HG02938 (cell line): ENCODE measurements around the gene FXR2.

ENCODE experiments used
- ATAC-seq: cut with Tn5 transposase; IDR thresholded peaks from one replicate; pipeline ENCODE4 v1.9.1; 2021; ENCODE audit warnings: mild to moderate bottlenecking, moderate library complexity; ENCODE audit not compliant: unreplicated experiment

The FXR2 gene

GRCh38 chr17:7552621-7553051 is 62.1 kb downstream of the FXR2 start:
- ATAC-seq = peak; percentile 74

- no peak for ATAC-seq
Measured at GRCh38 chr17:7551396-7551795, 63.3 kb downstream of the FXR2 start.

- ATAC-seq = no peak
Measured at GRCh38 chr17:7550344-7550743, 64.4 kb downstream of the FXR2 start.

GRCh38 chr17:7549401-7550055 is 65.2 kb downstream of the FXR2 start:
- ATAC-seq = no peak

GRCh38 chr17:7548585-7549400 is 65.9 kb downstream of the FXR2 start, which contains the start of gene TNFSF12:
Gene TNFSF12, plus strand, starts transcription at chr17:7549058. Its CDS starts 96 bp downstream, at chr17:7549154.
- no peak for ATAC-seq

GRCh38 chr17:7544911-7545310 is 69.8 kb downstream of the FXR2 start:
- no peak for ATAC-seq
